BJ (cell line): ENCODE measurements around the gene FUT6. TPM values are rescaled to one million over a fixed set of nuclear protein-coding genes. Genes with fewer than 3 reads are reported as not detected.

ENCODE experiments used
- CTCF ChIA-PET: fragments of 350-600 bp; formaldehyde crosslinking; extraction: SDS; loops from one replicate; lab custom pipeline; 2021; ENCODE audit warnings: antibody characterized with exemption, inconsistent platforms; lab: Yijun Ruan, JAX
- POLR2A ChIA-PET: fragments of 300-600 bp; sonication (Branson Sonifier 250); formaldehyde crosslinking; extraction: SDS; loops from one replicate; lab custom pipeline; 2021; ENCODE audit warnings: antibody characterized with exemption; lab: Charles Lee
- DNase-seq: peaks from one replicate; pipeline ENCODE4 v3.0.0-alpha.2; 2011; ENCODE audit warnings: low read depth
- H3K27me3 ChIP-seq: 2 replicates; pipeline ENCODE4 v1.6.0; 2011; ENCODE audit warnings: low read length; ENCODE audit not compliant: control insufficient read depth, insufficient read depth
- H3K36me3 ChIP-seq: 2 replicates; pipeline ENCODE4 v1.5.1; 2011; ENCODE audit warnings: low read length; ENCODE audit not compliant: control insufficient read depth, insufficient read depth
- H3K4me3 ChIP-seq: 2 replicates; pipeline ENCODE4 v1.5.1; 2011; ENCODE audit warnings: low read depth, mild to moderate bottlenecking, control low read depth, low read length
- polyA plus RNA-seq: library from polyadenylated mRNA; depleted of rRNA; stranded (reverse); fragments of >200 nt; gene quantifications from 2 replicates; pipeline ENCODE4 v1.2.3, GENCODE V29; 2011
- TF ChIP-seq, protein P1 (sequence below): IDR thresholded peaks from 2 replicates; pipeline ENCODE4 v1.5.1; 2011; ENCODE audit warnings: low read depth, mild to moderate bottlenecking, control low read depth, inconsistent platforms, low read length, moderate library complexity; ENCODE audit not compliant: insufficient read depth

The FUT6 gene
- polyA plus RNA-seq, 1 experiment: not detected

DNA sequence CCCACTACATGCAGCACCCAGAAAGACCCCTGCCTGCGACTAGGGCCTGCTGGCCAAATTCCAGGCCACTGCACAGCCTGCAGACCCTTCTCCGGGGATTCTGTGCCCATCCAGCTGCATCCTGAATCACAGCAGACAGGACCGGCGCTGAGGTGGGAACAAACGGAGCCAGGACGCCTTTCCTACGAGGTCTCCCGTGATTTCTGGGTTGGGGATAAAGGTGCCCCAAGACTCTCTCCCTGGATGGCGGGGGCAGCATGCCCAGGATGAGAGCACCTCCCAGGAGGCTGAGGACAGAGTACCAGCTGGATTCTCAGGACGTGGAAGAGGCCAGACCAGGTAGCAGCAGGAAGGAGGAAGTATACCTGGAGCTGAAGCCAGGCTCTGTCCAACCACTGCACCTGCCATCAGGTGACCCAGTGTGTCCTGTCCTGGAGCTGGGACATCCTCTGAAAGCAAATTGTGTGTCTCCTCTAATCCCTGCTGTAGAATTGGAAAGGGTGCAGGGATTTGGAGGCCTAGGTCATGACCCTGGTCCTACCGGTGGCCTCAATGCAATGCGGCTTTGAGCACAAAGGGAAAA is 34.2 kb upstream of the FUT6 start:
- POLR2A ChIA-PET: no interaction called here
- no peaks in the 10 kb centered on the region for H3K36me3 ChIP-seq
- 0 out of 2 replicates have a peak, but pooled peaks cover 2% of the 10 kb centered on the region for H3K27me3 ChIP-seq
- TF ChIP-seq, protein P1, sequence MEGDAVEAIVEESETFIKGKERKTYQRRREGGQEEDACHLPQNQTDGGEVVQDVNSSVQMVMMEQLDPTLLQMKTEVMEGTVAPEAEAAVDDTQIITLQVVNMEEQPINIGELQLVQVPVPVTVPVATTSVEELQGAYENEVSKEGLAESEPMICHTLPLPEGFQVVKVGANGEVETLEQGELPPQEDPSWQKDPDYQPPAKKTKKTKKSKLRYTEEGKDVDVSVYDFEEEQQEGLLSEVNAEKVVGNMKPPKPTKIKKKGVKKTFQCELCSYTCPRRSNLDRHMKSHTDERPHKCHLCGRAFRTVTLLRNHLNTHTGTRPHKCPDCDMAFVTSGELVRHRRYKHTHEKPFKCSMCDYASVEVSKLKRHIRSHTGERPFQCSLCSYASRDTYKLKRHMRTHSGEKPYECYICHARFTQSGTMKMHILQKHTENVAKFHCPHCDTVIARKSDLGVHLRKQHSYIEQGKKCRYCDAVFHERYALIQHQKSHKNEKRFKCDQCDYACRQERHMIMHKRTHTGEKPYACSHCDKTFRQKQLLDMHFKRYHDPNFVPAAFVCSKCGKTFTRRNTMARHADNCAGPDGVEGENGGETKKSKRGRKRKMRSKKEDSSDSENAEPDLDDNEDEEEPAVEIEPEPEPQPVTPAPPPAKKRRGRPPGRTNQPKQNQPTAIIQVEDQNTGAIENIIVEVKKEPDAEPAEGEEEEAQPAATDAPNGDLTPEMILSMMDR: no peak
- DNase-seq: no peak
- H3K4me3 ChIP-seq: no peak overlapping the region
- CTCF ChIA-PET: no interaction called here

GRCh38 chr19:5870986-5871394 is 31.5 kb upstream of the FUT6 start:
- ChIA-PET POLR2A (interaction anchor here (0.6 kb wide), 1 partner anchor 33 kb away, joined by 3 read pairs; no protein-coding TSS in a partner anchor), CTCF (interaction anchor here (1.6 kb wide), 1 partner anchor 67 kb away, joined by 5 read pairs; no protein-coding TSS in a partner anchor)
- Histone ChIP-seq H3K36me3 (no peaks in the 10 kb centered on the region), H3K27me3 (0 out of 2 replicates have a peak, but pooled peaks cover 2% of the 10 kb centered on the region), H3K4me3 (no peak overlapping the region)
- TF ChIP-seq, protein P1: no peak
- no peak for DNase-seq

DNA sequence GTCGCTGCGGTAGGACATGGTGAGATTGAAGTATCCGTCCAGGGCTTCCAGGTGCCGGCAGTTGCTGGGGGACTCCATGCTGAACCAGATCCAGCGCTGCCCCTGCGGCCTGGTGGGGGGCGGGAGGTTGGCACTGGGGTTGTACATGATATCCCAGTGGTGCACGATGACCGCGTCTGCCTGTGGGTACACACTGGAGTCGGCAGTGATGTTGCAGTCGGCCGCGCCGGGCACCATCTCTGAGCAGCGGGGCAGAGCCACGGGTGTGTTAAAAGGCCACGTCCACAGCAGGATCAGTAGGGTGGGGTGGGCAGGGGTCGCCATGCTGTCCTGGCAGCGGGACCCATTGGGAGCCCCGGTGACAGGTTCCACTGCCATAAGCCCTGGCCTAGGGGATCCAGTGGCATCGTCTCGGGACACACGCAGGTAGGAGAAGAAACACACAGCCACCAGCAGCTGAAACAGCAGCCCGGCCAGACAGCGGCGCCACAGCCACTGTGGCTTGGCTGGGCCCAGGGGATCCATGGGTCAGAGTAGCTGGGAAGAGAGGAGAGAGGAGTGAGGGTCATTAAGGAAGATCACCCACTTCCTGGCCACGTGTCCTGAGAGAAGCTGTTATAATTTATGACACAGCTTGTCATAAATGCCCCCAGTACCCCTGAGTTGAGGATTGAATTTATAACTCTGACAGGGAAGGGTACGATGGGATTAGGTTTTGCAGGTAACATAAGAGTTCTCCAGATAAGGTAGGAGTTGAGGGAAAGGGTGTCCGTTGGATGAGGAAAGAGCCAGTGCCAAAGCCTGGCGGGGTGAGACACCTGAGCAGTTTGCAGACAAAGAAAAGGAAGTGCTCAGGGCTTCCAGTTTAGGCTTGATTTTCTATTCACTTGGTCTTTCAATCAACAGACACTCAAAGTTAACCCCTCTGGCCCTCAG is 28.0 kb upstream of the FUT6 start:
- TF ChIP-seq, protein P1: no peak
- Histone ChIP-seq H3K27me3 (0 out of 2 replicates have a peak, but pooled peaks cover 2% of the 10 kb centered on the region), H3K4me3 (no peak overlapping the region), H3K36me3 (no peaks in the 10 kb centered on the region)
- POLR2A ChIA-PET: no interaction called here
- no peak for DNase-seq
- CTCF ChIA-PET: no interaction called here

- no peak for DNase-seq
- ChIA-PET POLR2A (no interaction called here), CTCF (no interaction called here)
- H3K4me3 ChIP-seq: no peak overlapping the region
- no peaks in the 10 kb centered on the region for H3K36me3 ChIP-seq
- TF ChIP-seq, protein P1: no peak
- no peaks in the 10 kb centered on the region for H3K27me3 ChIP-seq
These were observed 26.3 kb upstream of the FUT6 start for GRCh38 chr19:5865772-5866171.
